GM19238 (cell line): ENCODE measurements around the gene GRK5.
"Not testable (repeated sequence)": the region's sequence is repeated elsewhere in the genome, so short reads cannot be mapped to it uniquely, and the experiment has no call there.

ENCODE experiments used
- DNase-seq: peaks from one replicate; pipeline ENCODE4 v3.0.0; 2011; ENCODE audit warnings: low spot score; ENCODE audit not compliant: insufficient read length

GRK5 gene

DNA sequence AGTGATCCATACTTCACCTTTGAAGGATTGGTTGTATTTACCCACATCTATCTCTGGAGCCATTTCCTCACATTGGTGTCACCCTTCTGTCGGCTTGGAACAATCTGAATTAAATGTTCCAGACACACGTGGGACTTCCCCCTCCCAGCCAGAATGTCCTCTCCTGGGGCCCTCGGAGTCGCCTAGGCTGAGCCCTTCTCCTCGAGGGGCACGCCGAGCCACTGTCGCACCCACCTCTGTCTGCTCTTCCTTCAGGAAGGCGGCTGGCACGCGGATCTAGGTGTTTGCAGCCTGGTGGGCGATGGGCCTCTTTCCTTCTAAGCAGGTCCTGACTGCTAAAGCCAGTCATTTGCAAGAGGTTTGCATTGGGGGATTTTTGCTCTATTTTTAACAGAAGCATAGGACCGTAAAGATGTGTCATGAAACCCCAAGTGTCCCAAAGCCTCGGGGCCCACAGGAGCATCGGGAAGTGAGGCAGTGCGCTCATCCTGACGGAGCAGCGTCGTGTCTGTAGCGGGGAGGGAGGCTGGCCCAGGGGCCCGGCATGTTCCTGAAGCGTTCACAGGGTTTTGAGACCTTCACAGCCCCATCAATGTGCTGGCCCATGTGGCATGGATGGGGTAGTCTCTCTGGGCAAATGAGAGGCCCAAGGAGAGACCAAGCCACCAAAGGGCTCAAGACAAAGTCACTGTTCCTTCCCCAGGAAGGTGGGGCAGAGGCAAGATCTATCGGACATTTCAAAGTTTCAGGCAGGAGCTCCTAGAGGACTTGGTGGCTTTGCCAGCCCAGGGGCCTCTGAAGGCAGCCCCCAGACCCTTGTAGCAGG, 248.5 kb downstream of the GRK5 start:
- no peak for DNase-seq

DNA sequence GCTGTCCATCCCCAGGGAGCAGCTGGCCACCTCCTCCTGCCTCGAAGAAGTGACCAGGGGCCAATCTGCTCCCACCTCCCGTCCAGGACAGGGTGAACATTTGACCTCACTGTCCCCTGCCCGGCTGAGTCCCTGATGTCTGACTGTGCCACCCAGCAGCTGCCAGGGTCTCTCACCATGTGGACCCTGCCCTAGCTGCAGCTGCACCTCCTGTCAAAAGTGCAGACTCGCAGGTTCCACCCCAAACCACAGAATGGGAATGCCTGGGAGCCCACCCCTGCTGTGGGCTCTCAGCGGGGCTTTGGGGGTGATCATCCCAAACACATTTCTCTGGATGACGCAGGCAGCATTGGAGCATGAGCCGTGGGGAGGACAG, 249.1 kb downstream of the GRK5 start:
- DNase-seq, result no peak

DNA sequence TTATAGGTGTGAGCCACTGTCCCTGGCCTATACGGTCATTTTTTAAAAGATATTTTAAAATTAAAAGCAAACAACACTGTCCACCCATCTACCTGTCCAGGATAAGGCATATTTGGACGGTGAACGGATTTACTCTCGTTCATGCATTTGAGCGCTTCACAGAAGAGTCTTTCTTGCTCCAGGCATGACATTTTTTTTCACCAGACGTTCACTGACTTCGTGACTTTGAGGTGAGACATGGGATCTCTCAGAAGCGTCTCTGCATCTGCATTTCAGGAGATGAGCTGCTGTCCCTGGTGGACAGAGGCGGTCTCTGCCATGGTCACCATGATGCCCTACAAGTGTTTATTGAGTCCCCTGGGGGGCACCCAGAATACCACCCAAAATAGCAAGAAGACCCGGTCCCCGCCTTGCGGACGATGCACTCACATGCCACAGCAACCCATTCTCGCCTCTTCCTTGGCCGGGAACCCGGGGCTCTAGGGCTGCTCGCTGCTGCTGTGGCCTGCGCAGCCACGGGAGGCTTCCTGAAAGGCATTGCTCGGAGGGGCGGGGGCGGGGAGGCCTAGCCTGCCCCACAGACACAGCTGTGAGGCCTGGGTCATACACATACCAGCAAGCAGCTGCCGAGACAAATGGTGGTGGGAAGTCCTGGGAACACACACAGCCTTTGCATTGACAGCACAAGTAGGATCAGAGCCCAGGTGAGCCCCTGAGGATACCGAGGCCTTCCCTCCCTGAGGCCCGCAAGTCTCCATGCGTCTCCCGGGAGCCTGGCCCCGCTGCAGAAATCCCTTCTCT, 250.8 kb downstream of the GRK5 start:
- no peak for DNase-seq

DNA sequence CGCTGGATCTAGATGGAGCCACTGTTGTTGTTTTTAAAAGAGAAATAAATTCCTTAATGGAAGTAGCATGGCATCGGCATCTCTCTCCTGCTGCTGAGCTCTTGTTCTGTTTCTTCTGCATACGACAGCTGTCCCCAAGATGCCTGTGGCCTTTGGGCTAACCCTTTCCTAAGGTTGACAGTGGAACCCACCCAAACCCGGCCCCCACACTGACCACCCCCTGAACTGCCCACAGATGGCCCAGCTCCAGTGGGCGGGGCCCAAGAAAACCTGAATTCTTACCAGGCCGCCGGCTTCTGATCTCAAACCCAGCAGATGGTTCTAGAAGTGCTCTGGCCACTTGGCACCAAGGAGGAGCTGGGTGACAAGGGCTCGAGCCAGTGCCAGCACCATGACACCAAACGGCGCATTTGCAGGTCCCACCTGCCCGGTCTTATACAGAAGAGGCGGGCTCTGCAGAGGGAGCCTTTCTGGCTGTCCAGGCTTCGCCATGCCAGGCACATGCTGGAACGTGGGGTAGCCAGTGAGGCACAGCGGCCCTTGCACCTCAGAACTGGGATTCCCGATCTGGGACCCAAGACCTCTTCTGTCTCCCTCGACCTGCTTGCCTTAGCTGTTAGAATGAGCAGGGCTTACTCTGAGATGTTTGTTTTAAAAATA, 252.4 kb downstream of the GRK5 start:
- DNase-seq, result no peak

DNA sequence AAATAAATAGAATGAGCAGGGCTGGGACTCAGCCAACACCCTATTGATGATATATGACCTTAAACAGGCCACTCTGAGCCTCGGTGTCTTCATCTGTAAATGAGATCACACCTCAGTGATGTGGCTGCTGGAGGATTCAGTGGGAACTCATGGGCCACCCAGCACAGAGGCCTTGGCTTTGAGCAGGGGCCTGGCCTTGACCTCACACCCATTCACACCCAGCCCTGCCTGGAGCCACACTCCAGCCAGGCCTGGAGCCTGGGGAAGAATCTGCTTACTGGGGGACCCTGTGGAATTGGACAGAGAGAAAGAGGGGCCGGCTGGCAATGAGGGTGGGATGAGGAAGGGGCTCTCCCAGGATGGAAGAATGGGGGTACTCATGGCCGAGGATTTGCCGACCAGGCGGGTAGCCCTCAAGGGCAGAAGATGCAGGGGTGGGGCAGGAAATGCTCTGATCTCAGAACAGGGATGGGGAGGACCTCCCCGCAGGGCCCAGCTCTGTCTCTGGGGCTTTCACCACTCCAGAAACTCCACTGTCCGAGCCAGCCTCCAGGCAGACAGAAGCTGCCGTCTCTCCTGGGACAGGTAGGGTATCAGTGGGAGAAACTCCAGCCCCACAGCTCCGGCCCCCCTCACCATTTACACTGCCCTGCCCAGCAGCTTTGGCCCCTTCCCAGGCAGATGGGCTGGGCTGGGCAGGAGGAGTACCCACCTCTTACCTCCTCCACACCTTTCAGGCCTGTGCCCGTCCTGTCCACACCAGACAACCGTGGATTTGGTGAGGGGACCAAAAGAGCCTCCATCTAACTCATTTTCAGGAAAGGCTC, 253.2 kb downstream of the GRK5 start:
- no peak for DNase-seq

DNA sequence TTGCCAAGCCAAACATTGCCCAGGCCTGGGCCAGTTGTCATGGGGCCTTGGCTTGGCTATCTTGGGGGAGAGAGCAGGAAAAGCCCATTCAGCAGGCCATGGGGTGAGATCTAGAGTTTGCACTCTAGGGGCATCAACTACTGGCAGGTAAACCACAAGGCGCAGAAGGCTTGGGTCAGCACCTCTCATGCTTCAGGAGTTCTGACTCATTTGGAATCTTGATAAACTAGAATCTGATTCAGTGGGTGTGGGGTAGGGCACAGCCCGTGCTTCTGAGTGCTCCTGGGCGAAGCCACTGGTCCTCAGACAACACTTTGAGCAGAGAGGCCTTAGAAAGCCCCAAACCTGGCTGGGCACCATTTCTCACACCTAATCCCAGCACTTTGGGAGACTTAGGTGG, 254.0 kb downstream of the GRK5 start:
- no peak for DNase-seq

DNA sequence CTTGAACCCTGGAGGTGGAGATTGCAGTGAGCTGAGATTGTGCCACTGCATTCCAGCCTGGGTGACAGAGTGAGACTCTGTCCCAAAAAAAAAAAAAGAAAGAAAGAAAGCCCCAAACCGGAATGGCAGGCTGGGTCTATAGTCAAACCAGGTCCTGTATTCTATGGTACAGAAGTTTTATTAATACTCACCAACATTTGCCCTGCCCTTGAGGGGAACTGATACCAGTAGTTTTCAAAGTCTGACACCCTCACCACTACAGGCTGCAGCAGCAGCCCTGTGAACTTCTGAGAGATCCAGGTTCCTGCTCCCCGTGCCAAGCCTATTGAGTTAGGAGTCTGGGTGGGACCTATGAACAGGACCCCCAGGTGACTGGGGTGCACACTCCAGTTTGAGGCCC, 254.6 kb downstream of the GRK5 start:
- no peak for DNase-seq

DNA sequence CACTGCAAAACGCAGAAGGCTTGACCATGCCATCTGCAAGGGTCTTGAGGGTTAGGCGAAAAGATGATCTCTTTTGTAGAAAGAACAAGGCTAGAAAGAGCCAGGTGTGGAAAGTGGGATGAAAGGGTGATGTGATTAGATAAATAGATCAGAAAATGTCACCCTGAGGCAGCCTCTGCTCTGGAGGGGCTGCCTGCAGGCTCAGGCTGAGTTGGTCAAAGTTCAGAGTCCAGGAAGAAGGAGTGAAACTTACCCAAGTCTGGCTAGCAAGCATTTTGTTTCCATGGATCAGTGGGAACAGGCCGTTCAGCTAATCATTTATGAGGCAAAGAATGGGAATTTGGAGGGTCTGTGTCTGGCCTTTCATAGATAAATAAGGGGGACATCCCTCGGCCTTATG, 255.4 kb downstream of the GRK5 start:
- DNase-seq, result no peak

DNA sequence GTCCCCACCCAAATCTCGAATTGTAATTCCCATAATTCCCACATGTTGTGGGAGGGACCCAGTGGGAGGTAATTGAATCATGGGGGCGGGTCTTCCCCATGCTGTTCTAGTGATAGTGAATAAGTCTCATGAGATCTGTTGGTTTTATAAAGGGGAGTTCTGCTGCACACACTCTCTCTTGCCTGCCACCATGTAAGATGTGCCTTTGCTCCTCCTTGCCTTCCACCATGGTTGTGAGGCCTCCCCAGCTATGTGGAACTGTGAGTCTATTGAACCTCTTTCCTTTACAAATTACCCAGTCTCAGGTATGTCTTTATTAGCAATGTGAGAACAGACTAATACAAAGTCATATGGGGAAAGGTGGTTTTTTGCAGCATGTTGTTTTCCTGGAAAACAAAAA, 255.8 kb downstream of the GRK5 start:
- DNase-seq, result not testable (repeated sequence)

DNA sequence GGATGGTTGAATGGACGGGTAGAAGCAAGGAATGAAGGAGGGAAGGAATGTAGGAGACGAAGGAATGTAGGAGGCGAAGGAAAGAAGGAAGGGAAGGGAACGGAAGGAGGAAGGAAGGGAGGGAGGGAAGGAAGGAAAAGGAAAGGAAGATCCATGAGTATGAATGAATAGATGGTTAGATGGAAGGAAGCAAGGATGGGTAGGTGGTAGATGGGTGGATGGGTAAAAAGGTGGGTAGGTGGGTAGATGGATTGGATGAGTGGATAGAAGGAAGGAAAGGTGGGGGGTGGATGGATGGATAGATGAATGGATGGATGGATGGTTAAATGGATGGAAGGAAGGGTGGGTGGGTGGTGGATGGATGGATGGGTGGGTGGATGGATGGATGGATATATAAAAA, 257.7 kb downstream of the GRK5 start:
- no peak for DNase-seq

DNA sequence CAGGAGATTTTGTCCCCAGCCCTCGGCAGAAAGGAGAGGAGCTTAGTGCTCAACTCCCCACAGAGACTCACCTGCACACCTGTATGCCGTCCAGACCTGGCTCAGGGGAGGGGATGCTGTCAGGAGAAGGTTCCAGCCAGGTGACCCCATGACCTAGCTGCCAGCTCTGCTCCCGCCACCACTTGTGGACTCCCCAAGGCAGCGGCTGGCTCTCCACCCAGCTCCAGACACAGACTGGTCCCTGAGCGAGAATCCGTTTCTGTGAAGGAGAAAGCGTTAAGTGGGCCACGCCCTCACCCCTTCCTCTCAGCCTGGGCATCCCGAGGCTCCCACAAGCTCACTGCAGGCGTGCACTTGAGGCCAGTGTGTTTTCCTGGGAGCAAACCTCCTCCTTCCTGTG, 258.7 kb downstream of the GRK5 start:
- DNase-seq, result no peak

DNA sequence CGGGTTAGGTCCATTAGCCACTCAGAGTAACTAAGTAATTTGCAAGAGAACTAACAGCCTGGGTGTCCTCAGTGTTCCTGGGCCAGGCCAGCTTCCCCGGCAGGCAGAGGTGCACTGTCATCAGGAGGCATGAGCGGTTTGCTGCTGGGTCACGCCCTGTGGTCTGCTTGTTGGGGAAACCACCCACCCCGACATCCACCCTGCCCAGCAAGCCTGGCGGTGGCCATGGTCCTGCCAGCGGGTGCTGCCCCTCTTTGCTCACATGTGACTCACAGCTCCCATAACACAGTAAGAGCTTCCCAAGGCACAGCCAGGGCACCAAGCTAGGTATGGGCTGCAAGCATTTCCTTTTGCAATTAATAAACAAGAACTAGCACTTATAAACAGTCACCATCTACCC, 259.3 kb downstream of the GRK5 start:
- DNase-seq, result no peak

DNA sequence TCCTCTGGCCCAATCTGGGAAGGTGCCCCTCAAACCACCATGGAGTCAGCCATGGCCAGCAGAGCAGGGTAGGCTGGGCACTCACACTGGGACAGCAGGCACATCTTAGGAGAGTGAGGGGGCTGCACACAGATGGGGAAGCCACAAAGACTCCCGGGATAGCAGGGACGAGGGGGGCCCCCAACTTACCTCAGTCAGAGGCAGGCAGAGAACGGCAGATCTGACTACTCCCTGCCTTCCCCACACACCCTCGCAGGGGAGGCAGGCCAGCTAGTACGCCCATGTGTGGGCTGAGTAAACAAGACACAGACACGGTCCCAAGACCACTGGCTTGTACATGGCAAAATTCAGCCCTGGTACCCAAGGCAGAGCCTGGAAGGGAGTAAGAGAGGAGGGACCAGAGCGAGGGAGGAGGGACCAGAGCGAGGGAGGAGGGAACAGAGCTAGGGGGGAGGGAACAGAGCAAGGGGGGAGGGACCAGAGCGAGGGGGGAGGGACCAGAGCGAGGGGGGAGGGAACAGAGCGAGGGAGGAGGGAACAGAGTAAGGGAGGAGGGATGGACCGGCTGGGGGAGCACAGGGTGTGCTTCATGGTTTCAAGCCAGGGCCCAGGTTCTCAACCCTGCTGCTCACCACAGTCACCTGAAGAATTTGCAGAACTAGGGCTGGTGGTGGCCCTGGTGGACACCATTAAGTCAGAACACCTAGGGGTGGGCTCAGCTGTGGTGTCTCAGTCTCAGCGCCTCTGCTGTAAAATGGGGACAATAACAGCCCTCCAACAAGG, 261.4 kb downstream of the GRK5 start:
- no peak for DNase-seq

DNA sequence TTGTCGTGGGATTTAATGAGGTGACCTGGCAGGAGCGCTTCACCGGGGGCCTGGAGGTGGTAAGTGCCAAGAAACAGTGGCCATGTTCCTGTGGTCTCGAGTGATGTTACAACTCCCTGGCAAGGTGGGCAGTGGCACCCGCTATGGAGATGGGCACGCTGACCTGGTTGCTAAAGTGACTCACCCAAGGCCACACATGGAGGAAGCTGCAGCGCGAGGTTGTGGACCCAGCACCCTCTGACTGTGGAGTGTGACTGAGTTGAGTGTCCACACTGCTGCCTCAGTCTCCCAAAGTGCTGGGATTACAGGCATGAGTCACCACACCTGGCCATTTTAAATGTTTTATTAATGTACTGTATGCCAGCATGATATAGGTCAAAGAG, 261.9 kb downstream of the GRK5 start:
- DNase-seq, result no peak

DNA sequence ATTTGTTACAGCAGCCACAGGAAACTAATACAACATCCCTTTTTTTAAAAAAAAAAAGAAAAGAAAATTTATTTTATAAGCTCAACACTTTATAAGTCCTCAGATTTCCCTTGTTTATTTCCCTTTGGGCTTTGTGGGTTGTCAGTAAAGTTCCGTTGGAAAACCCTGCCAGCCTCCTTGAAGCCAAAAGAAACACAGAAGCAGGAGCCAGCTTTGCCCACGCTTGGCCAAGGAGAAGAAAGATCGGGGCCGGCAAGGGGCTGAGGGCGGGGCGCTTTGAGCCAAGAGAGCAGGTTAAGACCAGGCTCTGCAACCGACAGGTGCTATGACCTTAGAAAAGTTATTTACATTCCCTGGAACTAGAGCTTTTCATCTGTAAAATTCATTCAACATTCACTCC, 262.5 kb downstream of the GRK5 start:
- no peak for DNase-seq

DNA sequence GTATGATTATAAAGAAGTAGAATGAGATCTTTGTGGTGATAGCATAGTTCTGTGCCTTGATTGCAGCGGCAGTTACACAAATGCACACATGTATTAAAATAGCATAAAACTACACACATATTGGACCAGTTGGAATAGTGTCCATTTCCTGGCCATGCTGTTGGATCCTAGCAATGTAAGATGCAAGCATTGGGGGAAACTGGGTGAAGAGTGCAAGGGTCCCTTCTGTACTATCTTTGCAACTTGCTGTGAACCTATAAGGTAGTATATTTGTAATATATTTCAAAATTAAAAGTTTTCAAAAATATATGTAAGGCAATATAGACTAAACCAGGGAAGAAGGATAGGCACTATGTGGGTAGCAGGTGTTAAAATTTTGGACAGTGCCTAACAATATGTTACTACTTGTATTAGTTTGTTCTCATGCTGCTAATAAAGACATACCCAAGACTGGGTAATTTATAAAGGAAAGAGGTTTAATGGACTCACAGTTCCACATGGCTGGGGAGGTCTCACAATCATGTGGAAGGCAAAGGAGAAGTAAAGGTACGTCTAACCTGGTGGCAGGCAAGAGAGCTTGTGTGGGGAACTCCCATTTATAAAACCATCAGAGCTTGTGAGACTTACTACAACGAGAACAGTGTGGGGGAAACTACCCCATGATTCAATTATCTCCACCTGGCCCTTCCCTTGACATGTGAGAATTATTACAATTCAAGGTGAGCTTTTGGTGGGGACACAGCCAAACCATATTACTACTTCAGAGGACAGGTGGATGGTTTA, 263.7 kb downstream of the GRK5 start:
- no peak for DNase-seq

DNA sequence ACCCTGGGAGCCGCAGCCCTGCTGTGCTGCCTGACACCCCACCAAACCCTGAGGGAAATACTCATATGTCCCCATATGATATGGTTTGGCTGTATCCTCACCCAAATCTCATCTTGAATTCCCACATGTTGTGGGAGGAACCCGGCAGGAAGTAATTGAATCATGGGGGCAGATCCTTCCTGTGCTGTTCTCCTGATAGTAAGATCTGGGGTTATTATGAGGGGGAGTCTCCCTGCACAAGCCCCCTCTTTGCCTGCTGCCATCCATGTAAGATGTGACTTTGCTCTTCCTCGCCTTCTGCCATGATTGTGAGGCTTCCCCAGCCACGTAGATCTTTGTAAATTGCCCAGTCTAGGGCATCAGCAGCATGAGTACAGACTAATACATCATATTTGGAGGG, 266.4 kb downstream of the GRK5 start:
- no peak for DNase-seq

DNA sequence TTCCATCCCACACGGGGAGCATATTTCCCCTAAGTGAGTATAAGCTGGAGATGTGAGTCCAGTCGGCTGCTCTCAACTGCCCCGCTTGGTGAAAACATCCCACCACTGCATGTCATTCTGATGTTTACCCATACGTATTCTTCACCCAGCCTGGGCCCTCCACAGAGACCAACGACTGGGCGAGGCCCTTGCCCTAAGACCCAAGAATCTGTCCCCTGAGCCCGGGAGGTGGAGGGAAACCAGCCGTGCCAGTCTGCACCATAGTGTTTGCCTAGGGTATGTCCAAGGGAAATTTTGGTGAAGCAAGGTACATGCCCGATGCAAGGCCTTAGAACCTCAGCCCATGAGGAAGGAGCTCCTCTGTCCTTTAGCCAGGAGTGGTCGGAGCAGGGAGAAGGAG, 267.2 kb downstream of the GRK5 start:
- no peak for DNase-seq

DNA sequence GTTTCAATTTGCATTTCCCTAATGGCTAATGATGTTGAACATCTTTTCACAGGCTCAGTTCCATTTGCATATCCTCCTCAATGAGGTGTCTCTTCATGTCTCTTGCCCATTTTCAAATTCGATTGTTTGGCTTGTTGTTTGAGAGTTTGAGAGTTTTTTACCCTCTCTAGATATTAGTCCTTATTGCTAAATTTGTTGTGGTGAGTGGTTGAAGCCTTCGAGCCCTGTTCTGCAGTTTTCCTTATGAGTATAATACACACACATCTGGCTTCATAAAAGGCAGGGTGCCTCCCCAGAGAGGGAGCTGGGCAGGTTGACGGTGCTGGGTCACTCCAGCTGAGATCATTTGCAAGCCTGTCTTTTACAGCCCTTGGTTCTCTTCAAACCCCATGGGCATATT, 270.1 kb downstream of the GRK5 start:
- no peak for DNase-seq
